Uterus (tissue), 2 donors: Measurements from ENCODE around the gene PDE10A.

Source experiments
- POLR2A ChIP-seq, 2 donors: fragments of 450-650 bp; IDR thresholded peaks; one replicate each; pipeline ENCODE4 v1.6.1; 2016; ENCODE audit warnings: antibody characterized with exemption in 2 of 2, mild to moderate bottlenecking in 1 of 2, moderate library complexity in 1 of 2
- TF ChIP-seq, protein P1 (sequence below), 4 experiments: fragments of 200-600 bp in 2 of 4; fragments of 450-650 bp in 2 of 4; sonication (generic) in 2 of 4; IDR thresholded peaks; one replicate each; pipeline ENCODE4 v1.5.1; 2016 to 2019; ENCODE audit warnings: antibody characterized with exemption in 4 of 4, mild to moderate bottlenecking in 2 of 4, moderate library complexity in 1 of 4

DNA sequence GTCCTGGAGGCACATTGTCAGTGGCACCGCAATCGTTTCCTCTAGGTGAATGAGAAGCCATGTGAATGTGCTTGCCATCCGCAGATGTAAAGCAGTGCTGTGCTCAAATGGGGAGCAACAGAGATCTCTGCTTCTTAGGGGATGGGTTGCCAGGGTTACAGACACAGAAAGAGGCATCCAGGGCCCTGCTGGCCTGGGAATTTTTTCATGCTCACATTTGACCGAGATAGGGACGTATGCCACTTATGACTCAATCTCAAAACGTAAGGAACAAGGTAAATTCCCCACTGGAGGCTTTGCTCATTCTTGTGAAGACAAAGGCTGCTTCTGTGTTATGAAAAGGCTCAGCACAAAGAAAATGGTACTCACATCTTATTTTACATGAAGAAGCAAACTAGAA, 364.6 kb downstream of the PDE10A start:
- TF ChIP-seq, protein P1, sequence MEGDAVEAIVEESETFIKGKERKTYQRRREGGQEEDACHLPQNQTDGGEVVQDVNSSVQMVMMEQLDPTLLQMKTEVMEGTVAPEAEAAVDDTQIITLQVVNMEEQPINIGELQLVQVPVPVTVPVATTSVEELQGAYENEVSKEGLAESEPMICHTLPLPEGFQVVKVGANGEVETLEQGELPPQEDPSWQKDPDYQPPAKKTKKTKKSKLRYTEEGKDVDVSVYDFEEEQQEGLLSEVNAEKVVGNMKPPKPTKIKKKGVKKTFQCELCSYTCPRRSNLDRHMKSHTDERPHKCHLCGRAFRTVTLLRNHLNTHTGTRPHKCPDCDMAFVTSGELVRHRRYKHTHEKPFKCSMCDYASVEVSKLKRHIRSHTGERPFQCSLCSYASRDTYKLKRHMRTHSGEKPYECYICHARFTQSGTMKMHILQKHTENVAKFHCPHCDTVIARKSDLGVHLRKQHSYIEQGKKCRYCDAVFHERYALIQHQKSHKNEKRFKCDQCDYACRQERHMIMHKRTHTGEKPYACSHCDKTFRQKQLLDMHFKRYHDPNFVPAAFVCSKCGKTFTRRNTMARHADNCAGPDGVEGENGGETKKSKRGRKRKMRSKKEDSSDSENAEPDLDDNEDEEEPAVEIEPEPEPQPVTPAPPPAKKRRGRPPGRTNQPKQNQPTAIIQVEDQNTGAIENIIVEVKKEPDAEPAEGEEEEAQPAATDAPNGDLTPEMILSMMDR (IDR thresholded peaks at IDR 0.05): no peak
- TF ChIP-seq POLR2A (IDR thresholded peaks at IDR 0.05): no peak
